Bronchial epithelial cell (primary cell): ENCODE measurements around the gene HIPK1. TPM values are rescaled to one million over a fixed set of nuclear protein-coding genes. Genes with fewer than 3 reads are reported as not detected.

Experiments used
- DNase-seq: peaks from one replicate; pipeline ENCODE4 v3.0.0-alpha.2; 2010; ENCODE audit warnings: low read depth
- FAIRE-seq: peaks from 2 replicates; lab custom pipeline; 2011; peaks lifted over from hg19 to GRCh38; lab: Jason Lieb, UNC
- H3K27me3 ChIP-seq: 2 replicates; pipeline ENCODE4 v1.5.1; 2011; ENCODE audit warnings: low read length; ENCODE audit not compliant: control insufficient read depth, insufficient read depth
- H3K36me3 ChIP-seq: 2 replicates; pipeline ENCODE4 v1.5.1; 2011; ENCODE audit warnings: low read length; ENCODE audit not compliant: control insufficient read depth, insufficient read depth
- H3K4me3 ChIP-seq: 2 replicates; pipeline ENCODE4 v1.5.1; 2011; ENCODE audit warnings: mild to moderate bottlenecking, low read depth, low read length, control low read depth
- CTCF ChIP-seq: IDR thresholded peaks from 2 replicates; pipeline ENCODE4 v1.5.1; 2011; ENCODE audit warnings: mild to moderate bottlenecking, moderate library complexity, low read length, control low read depth, inconsistent platforms; ENCODE audit not compliant: insufficient read depth, severe bottlenecking
- total RNA-seq: library from RNA; depleted of rRNA; stranded (reverse); fragments of >200 nt; gene quantifications from 2 replicates; pipeline ENCODE4 v1.2.1, GENCODE V29; 2014

The HIPK1 gene
- total RNA-seq, 1 donor from 2014 or later, result 18.7 TPM

GRCh38 chr1:113916974-113917373 lies 12.2 kb upstream of the HIPK1 start:
- Histone ChIP-seq H3K27me3 (no peaks in the 10 kb centered on the region), H3K36me3 (no peaks in the 10 kb centered on the region), H3K4me3 (no peak overlapping the region)
- no peak for TF ChIP-seq CTCF
- FAIRE-seq, result no peak
- DNase-seq, result no peak

GRCh38 chr1:113917400-113918082 lies 11.6 kb upstream of the HIPK1 start:
- TF ChIP-seq CTCF, result no peak
- no peak overlapping the region for H3K4me3 ChIP-seq
- H3K27me3 ChIP-seq, result no peaks in the 10 kb centered on the region
- FAIRE-seq (peak; percentile 93), DNase-seq (peak; percentile 94)
- H3K36me3 ChIP-seq, result no peaks in the 10 kb centered on the region

- H3K4me3 ChIP-seq, result no peak overlapping the region
- no peak for TF ChIP-seq CTCF
- FAIRE-seq (no peak), DNase-seq (no peak)
- H3K36me3 ChIP-seq, result no peaks in the 10 kb centered on the region
- H3K27me3 ChIP-seq, result no peaks in the 10 kb centered on the region
Observed at GRCh38 chr1:113918243-113918642, 10.9 kb upstream of the HIPK1 start.

- FAIRE-seq (no peak), DNase-seq (no peak)
- Histone ChIP-seq H3K27me3 (no peaks in the 10 kb centered on the region), H3K36me3 (no peaks in the 10 kb centered on the region), H3K4me3 (no peak overlapping the region)
- no peak for TF ChIP-seq CTCF
Observed at GRCh38 chr1:113922957-113923356, 6.2 kb upstream of the HIPK1 start.

- no peaks in the 10 kb centered on the region for H3K27me3 ChIP-seq
- DNase-seq (no peak), FAIRE-seq (no peak)
- no peak overlapping the region for H3K4me3 ChIP-seq
- no peak for TF ChIP-seq CTCF
- H3K36me3 ChIP-seq, result no peaks in the 10 kb centered on the region
Observed at GRCh38 chr1:113924473-113924872, 4.7 kb upstream of the HIPK1 start.
